ENCODE results near the gene PCF11. TPM values are rescaled to one million over a fixed set of nuclear protein-coding genes. Genes with fewer than 3 reads are reported as not detected.

Gene PCF11
- total and polyA plus RNA-seq, 2 of the 4 experiments (the other 2 are of a cell fraction), result 19.2 to 26.7 TPM

DNA sequence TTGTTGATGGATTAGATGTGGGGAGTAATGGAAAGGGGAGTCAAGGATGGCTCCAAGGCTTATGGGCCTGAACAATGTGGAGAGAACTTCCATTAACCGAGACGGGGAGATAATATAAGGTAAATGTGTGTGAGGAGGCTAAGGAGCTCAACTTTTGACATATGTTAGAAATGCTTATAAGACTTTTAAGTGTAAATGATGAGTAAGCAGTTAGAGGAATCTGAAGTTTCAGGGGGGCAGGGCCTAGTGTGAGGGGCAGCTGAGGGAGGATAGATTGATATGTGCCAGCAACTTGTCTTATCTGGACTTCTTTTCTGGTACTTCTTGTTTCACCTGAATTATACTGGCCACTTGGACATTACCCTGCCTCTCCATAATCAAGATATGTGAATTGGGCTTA, 66.5 kb downstream of the PCF11 start:
- Histone ChIP-seq H3K14ac (replicated peaks; ENCODE audit: low read depth, low read length) (no peak overlapping the region), H2BK15ac (ENCODE audit: low read depth, low read length) (no peak overlapping the region), H3K9me3 (ENCODE audit: control insufficient read depth, insufficient read depth, low read length) (no peaks in the 10 kb centered on the region), H3K27ac (ENCODE audit: insufficient read depth, low read length) (no peak overlapping the region), H3K4ac (ENCODE audit: low read depth, low read length) (no peak overlapping the region), H3K4me1 (ENCODE audit: control insufficient read depth, insufficient read depth, low read length) (peaks cover 3% of the 10 kb centered on the region; the same call in 1 of the 2 replicates), H2BK120ac (ENCODE audit: low read depth, low read length) (no peak overlapping the region), H3K9ac (ENCODE audit: low read depth, low read length) (no peak overlapping the region), H3K4me2 (ENCODE audit: low read depth, low read length) (no peak overlapping the region), H4K91ac (ENCODE audit: insufficient read depth, low read depth, low read length) (no peak overlapping the region), H3K18ac (ENCODE audit: low read depth, low read length) (no peak overlapping the region; the same call in 1 of the 2 replicates), H2AK9ac (replicated peaks; ENCODE audit: low read depth, low read length, poor library complexity) (no peak overlapping the region), H4K20me1 (ENCODE audit: insufficient read depth, low read length) (no peaks in the 10 kb centered on the region), H4K8ac (ENCODE audit: low read depth in 2 of 2, low read length in 2 of 2) (no peak overlapping the region), H3K4me3 (ENCODE audit: insufficient read depth, low read depth, low read length) (no peak overlapping the region), H3K36me3 (ENCODE audit: control insufficient read depth, insufficient read depth, low read length) (no peaks in the 10 kb centered on the region), H3K23ac (ENCODE audit: low read depth, low read length) (no peak overlapping the region), H3K27me3 (ENCODE audit: control insufficient read depth, insufficient read depth, low read length) (no peaks in the 10 kb centered on the region), H3K79me1 (ENCODE audit: low read depth in 1 of 2, low read length in 2 of 2) (no peaks in the 10 kb centered on the region), H3K9me1 (ENCODE audit: insufficient read depth, low read length) (peaks cover 4% of the 10 kb centered on the region; the same call in 1 of the 2 replicates), H3K56ac (ENCODE audit: extremely low read depth, insufficient read depth, low read length) (no peak overlapping the region), H2AFZ (replicated peaks; ENCODE audit: low read length, poor library complexity) (no peak overlapping the region), H2BK5ac (ENCODE audit: low read depth, low read length, poor library complexity, severe bottlenecking) (no peak overlapping the region), H4K5ac (ENCODE audit: low read depth, low read length) (no peak overlapping the region), H2AK5ac (ENCODE audit: low read depth, low read length) (no peak overlapping the region), H2BK20ac (ENCODE audit: low read depth, low read length) (no peak overlapping the region)
- ATAC-seq (ENCODE audit: low read depth), result no peak
- DNase-seq, result no peak
- BruUV-seq (replicated peaks), result no TSS peak
- ChIA-PET CTCF (no interaction called here), POLR2A (ENCODE audit: unreplicated experiment) (no interaction called here)
- intact Hi-C loops (cut with micrococcal nuclease) (no loop called here), dilution Hi-C loops (cut with HindIII; ENCODE audit: low sequenced_read_pairs, unreplicated experiment) (no loop called here), in situ Hi-C loops (cut with MboI; ENCODE audit: low sequenced_read_pairs) (no loop called here)
- peak; percentile 87 for TF ChIP-seq MAFK (IDR thresholded peaks at IDR 0.05; ENCODE audit: low read depth, low read length)
- no peak for TF ChIP-seq RFX5 (IDR thresholded peaks at IDR 0.05; ENCODE audit: low read depth, low read length)
- WGBS, 2 experiments (ENCODE audit: extremely low coverage in 2 of 2, insufficient read length in 1 of 2), result 60% methylated on average over 2 of the region's 2 CpGs; no CpG with 5 or more reads in 1 of the 2 experiments

Data from IMR-90 (cell line).